Activated T-cell treated with anti-CD3 and anti-CD28 coated beads for 4 hours (primary cell): ENCODE data around the gene ELOVL1.
A peak's percentile ranks its signal among the peaks of the same experiment; 100 is the strongest.

ENCODE experiments used
- DNase-seq: peaks from one replicate; pipeline ENCODE4 v3.0.0-alpha.2; 2020

The ELOVL1 gene

DNA sequence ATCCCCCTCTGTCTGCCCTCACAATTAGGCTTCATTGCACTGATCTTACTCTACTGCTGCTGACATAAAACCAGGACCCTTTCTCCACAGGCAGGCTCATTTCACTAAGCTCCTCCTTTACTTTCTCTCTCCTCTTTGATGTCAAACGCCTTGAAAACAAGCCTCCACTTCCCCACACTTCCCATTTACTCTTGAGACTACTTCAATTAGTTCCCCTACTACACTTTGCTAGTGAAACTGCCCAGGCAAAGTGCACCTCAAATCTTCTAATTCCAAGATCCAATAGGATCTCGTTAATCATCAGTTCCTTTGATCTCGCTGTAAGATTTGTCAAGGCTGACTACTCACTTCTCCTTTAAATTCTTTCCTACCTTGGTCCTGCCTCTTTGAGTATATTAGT, 14.9 kb downstream of the ELOVL1 start:
- no peak for DNase-seq

DNA sequence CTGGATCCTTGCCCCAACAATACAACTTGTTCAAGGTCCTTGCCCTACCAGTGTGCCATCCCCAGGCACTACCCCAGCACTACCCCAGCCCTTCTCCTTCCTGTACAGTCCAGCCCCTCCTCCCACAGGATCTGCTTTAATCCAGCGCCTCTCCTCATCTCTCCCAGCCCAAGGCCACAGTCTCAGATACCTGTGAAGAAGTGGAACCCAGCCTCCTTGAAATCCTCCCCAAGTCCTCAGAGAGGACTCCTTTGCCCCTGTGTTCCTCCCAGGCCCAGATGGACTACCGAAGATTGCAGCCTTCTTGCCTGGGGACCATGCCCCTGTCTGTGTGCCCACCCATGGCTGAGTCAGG, 15.5 kb downstream of the ELOVL1 start:
- DNase-seq: no peak

DNA sequence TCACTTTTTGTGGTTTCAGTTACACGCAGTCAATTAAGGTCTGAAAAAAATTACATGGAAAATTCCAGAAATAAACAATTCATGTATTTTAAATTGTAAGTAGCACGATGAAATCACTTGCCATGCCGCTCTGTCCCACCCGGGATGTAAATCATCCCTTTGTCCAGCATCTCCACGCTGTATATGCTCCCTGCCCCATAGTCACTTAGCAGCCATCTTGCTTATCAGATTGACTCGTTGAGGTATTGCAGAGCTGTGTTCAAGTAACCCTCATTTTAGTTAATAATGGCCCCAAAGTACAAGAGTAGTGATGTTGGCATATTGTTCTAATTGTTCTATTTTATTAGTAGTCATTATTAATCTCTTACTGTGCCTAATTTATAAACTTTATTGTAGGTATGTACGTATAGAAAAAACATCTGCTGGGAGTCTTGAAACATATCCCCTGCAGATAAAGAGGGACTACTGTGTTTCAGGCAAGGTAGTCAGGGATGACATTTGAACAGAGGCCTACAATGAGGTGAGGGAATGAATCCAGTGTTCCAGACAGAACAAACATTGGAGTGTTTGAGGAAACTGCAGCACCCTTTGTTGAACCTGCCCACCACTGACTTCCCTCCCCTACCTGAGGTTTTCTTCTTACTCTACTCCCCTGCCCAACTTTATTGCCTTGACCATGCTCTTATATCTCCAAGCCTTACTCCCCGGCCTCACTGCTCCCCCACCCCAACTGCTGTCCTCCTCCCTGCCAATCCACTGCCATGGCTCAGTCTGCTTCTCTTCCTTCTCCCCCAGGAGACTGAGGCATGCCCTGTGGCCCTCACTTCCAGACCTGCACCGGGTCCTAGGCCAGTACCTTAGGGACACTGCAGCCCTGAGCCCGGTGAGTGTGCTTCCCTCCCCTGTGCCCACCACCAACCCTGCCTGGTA, 16.1 kb downstream of the ELOVL1 start:
- no peak for DNase-seq

DNA sequence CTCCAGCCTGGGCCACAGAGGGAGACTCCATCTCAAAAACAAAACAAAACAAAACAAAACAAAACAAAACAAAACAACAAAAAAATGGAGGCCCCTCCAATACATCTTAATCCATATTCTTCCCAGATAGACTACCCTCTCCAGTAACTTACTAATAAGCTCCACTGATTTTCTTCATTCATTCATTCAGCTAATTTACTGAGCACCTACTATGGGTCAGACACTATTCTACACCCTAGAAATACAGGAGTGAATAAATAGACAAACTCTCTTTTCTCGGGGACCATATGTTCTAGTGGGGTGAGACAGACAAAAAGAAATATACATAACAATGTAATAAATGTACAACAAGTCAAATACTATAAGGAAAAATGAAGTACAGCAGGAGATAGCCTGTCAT, 16.8 kb downstream of the ELOVL1 start:
- DNase-seq: no peak

DNA sequence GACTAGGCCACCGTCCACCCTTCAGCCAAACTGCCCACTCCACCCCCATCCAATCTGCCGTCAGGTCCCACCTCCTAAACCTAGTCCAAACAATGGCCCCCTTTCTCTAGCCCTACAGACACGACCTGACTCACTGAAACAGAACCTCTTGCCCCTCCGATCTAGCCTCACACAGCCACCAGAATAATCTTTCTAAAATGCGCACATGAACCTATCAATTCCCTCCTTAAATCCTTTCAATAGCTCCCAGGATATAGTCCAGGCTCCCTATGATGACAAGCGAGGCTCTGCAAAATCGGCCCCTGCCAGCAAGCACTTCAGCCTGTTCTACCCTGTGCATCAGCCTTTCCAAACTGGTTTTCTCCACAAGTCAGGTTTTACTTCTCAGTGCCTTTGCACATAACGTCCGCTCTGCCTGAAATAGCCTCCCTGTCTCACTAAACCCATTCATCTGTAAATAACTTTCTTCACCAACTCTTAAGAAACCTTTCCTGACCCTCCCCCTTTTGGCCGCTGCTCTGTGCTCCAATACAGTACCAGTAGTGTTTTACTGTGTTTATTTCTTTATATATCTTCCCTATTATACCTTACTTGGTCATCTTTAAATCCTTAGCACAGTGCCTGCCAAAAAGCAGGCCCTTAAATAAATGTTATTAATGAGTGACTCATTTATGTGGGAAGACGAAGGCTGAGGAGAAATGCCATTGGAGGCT, 18.1 kb downstream of the ELOVL1 start:
- DNase-seq: no peak

DNA sequence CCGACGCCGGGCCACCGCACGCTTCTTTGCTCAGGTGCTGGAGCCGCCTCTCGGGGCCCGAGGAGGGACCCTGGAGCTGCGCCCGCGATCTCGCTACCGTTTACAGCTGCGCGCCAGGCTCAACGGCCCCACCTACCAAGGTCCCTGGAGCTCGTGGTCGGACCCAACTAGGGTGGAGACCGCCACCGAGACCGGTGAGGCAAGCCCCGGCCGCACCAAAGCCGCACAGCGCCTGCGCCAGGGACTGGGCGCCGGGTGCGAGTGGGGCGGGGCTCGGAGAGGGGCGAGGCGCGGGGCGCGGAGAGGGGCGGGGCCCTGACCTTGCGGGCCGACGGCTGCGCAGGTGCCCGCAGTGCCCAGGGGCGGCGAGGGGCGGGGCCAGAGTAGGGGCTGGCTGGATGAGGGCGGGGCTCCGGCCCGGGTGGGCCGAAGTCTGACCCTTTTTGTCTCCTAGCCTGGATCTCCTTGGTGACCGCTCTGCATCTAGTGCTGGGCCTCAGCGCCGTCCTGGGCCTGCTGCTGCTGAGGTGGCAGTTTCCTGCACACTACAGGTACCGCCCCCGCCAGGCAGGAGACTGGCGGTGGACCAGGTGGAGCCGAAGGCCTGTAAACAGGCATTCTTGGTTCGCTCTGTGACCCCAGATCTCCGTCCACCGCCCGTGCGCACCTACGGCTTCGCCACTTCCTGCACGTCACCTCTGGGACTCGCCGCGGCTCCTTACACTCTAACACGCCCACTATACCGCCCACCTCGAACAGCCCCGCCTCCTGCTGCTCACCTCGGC, 18.8 kb downstream of the ELOVL1 start:
- no peak for DNase-seq

DNA sequence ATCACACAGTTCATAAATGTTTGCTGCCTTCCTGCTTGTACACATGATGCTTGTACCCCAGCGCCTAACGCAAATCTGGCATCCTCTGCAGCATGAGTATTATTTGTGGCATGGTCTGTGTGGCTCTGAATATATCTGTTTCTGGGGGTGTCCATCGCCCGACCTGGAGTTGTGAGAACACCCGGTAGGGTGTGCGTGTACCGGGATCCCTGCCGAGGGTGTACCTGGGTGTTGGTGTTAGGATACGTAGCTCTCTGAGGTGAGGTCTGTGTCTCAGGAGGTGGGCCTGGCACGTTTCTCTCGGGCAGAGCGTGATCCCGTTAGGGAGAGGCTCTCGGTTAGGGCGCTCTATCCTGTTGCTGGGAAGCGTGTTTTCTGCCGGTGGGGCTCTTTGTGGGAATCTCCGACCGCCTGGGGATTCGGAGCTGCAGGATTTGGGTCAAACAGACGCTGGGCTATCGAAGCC, 19.4 kb downstream of the ELOVL1 start:
- no peak for DNase-seq

DNA sequence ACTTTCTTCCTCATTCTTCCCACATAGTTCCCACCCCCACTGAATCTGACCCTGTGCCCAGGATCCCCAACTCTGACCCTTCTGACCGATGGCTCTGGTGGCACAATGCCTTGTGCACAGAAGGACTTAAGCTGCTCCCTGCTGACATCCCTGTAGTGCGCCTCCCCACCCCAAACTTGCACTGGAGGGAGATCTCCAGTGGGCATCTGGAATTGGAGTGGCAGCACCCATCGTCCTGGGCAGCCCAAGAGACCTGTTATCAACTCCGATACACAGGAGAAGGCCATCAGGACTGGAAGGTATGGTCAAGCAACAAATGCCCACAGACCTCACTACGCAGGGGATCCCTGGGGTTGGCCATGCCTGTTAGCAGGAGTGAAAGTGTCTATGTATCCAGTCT, 21.2 kb downstream of the ELOVL1 start:
- DNase-seq: no peak

DNA sequence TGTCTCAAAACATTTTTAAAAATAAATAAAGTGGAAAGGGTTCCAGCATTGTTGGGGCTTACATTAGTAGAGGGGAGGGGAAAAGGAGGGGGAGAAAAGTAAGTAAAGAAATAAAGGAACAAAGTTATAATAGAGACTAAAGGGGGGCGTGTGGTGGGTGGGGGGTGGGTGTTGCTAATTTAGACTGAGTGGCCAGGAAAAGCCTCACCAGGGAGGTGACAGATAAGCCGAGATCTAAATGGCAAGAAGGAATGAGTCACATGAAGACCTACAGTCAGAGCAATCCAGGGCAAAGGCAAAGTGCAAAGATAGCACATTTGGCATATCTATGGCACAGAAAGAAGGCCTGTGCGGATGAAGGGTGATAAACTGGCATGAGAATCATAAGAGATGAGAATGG, 22.7 kb downstream of the ELOVL1 start:
- DNase-seq: no peak

DNA sequence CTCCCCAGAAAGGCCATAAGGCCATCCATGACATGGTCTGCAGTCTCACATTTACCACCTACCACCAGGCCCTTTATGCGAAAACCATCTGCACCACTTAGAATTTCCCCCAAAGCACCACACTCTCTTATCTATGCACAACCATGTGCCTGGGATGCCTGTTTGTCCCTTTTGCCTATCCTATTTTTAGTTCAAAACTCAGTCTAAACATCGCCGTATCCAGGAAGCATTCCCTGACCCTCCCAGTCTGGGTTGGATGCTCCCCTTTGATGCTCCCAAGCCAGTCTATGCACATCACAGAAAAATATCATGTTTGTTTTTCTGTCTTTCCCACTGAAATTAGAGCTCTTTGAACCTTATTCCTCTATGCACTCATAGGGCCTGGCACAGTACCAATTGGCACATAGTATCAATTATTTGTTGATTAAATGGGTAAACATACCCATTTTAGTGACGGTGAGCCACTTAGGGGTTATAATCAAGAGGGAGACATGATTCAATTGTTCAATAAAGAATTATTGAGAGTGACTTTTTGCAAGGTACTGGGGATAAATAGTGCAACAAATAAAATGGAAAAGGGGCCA, 23.5 kb downstream of the ELOVL1 start:
- no peak for DNase-seq

DNA sequence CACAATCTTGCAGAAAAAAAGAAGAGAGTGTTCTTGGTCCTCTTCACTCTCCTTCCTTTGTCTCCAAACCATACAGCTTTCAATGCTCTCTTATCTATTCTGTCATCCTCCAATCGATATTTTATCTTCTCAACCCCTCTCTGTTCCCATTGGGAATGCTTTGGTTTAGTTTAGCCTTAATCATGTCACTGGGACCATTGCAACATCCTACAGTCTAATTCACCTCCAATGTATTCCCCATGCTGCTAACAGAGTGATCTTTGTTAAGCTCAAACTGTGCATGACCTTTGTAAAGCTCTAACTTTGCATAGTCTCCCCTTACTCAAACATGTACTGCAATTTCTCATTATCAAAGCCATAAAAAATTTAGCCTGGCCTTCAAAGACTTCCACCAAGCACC, 27.3 kb downstream of the ELOVL1 start:
- no peak for DNase-seq

DNA sequence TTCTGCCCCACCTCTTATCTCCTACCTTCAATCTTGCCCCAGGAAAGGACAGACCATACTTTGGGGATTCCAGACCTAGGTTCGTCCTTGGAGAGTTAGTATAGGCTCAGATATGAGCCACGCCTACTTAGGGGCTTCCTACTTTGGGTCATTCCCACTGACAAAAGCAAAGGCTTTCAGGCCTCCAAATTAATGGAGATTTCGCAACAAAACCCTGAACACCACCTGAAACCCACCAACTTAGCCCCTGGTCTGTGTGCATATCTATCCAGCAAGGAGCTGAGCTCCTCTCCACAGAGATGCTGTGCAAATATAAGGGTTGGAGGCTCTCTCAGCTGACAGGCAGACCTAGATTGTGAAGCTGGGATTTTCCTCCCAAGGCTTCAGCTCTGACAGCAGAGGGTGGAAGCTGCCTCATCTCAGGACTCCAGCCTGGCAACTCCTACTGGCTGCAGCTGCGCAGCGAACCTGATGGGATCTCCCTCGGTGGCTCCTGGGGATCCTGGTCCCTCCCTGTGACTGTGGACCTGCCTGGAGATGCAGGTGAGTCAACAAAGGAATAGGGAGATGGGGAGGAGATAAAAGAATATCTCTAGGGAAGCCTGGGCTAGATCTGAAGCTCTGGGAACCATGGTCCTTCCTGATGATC, 28.1 kb downstream of the ELOVL1 start:
- DNase-seq: no peak

DNA sequence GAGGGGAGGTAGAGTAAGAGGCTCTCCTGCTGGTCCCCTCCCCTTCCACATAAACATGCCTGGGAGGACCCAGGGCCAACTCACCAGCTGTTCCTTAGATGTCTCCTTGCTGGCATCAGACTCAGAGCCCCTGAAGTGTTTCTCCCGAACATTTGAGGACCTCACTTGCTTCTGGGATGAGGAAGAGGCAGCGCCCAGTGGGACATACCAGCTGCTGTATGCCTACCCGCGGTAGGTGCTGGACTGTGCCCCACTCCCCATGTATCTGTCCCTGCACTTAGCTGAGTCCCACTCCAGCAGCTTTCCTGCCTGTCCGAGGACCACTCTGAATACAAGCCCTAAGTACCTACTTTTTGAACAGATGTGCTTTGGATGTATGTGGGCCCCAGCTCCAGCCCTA, 29.8 kb downstream of the ELOVL1 start:
- no peak for DNase-seq

DNA sequence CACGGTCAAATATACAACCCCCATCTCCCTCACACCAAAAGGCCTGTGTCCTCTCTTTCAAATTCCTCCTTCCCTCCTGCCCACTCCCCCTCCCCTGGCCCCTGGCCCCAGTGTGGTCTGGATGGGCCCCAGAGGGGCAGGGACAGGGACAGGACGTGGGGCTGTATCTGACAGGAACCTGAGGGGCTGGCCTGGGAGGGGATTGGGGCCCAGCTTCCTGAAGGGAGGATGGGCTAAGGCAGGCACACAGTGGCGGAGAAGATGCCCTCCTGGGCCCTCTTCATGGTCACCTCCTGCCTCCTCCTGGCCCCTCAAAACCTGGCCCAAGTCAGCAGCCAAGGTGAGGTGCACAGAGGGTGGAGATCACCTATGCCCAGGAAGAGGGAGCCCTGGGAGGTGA, 30.2 kb downstream of the ELOVL1 start, which contains the start of gene MPL:
Gene MPL (plus strand): TSS at position 231 of the 400 bp plus-strand sequence. CDS start 31 bp downstream, at position 262.
- no peak for DNase-seq

DNA sequence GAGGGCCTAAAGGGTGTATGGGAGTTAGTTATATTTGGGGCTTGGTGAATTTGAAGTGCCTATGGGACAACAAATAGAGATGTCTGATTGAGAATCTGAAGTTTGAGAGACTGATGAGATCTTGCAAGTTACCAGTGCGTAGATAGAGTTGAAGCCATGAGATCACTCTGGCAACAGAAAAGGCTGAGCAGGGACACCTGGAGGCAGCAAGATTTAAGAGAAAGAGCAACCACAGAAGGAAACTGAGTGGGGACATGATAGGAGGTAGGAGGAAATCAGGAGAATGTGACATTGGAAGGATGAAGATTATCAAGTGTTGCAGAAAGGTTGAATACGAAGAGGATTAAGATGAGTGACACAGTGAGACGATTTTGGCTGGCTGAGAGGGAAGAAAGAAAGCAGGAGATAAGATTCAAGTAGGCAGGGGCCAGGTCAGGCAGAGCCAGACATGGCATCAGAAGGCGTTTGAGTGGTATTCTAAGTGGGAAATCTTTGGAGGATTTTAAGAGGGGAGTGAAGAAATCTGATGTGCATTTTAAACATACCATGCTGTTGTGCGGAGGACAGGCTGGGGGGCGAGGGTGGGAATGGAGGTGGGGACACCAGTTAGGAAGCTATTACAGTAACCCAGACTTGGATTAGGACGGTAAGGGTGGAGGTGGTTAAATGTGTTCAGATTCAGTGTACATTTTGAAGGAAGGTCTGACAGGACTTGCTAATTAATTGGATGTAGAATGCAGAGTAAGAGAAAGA, 33.2 kb downstream of the ELOVL1 start:
- no peak for DNase-seq

DNA sequence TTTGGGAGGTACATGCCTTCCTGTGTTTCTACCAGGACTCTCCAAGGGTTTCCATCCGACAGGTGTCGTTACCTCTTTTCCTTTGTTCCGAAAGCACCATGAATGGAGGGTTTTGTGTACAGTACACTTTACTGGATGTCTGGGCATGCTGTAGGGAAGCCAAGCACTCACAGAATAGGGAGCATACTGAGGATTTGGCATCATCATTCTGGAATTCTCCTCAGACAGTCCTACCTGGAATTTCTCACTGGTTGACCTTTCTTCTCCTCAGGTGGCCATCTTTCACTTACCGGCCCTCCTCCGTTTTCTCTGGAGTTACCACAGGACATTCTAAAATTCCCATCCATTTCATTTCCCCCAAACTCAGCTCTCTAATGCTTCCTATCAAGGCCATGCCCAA, 36.1 kb downstream of the ELOVL1 start:
- DNase-seq: no peak

DNA sequence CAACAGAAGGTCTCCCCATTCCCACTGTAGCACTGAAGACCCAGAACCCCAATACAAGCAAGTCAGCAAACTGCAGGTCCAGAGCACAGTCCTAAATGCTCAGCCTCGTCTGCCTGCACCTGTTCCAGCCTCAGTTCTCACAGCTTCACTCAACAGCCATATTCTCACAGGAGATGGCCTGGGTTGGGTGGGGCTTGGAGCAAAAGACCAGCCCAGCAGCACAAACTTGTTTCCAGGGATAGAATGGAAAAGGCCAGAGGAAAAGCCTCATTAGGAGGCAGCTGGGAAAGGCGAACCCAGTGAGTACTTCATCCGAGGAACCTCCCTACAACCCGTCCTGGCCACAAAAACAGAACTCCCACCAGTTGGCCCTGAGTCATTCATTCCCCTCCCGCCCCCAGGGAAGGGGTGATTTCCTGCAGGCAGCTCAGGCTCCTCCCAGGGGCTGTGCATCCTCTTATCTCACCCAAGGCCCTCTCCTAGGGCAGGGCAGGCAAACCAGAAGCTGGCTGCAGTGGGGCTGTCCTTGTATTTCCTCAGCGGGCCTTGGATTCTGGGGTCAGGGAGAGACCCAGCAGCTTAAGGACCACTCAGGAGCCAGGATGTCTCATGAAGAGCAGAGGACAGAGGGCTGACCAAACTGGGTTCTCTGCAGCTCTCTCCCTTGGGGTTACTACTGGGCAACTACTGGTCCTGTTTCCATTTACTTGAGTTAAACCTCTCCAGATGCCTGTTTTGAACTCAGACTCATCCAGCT, 37.6 kb downstream of the ELOVL1 start:
- DNase-seq: peak; percentile 51

DNA sequence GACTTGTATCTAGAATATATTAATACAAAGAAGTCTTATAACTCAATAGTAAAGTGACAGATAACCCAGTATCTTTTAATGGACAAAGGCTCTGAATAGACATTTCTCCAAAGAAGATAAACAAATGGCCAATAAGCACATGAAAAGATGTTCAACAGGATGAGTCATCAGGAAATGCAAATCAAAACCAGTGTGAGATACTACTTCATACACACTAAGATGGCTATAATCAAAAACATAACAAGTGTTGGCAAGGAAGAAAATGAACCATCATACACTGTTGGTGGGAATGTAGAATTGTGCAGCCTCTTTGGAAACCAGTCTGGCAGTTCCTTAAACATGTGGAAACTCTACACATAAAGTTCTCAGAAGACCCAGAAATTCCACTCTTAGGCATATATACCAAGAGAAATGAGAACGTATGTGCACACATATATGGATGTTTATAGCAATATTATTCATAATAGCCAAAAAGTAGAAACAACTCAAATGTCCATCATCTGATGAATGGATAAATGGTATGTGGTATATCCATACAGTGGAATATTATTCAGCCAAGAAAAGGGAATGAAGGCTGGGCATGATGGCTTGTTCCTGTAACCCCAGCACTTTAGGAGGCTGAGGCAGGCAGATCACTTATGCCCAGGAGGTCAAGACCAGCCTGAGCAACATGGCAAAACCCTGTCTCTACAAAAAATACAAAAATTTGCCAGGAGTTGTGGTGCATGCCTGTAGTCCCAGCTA, 40.1 kb downstream of the ELOVL1 start:
- no peak for DNase-seq

DNA sequence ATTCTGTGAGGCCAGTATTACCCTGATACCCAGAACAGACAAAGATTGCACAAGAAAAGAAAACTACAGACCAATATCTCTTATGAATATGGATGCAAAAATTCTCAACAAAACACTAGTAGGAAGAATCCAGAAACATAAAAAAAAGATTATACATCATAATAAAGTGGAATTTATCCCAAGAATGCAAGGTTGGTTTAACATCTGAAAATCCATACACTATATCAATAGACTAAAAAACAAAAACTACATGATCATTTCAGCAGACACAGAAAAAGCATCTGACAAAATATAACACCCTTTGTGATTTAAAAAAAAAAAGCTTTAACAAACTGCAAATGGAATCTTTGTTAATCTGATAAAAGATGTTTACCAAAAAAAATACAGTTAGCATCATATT, 42.4 kb downstream of the ELOVL1 start:
- no peak for DNase-seq

DNA sequence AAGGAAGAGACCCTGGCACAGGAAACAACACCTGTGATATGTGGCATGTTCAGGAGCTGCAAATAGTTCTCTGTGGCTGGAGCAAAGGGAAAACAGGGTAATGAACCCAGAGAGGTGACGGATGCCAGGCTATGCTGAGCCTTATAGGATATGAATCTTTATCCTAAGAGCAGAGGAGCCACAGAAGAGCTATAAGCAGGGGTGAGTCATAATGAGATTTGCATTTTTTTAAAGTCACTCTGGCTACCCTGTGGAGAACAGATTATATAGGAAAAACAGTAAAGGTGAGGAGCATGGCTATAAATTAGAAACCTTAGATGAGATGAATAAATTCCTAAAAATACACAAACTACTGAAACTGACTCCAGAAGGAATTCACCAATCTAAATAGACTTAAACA, 43.0 kb downstream of the ELOVL1 start:
- no peak for DNase-seq
